HG02852 (cell line): ENCODE results near the gene ZNF564.
"Not testable (repeated sequence)": the region's sequence is repeated elsewhere in the genome, so short reads cannot be mapped to it uniquely, and the experiment has no call there.

Source experiments
- ATAC-seq: cut with Tn5 transposase; IDR thresholded peaks from one replicate; pipeline ENCODE4 v1.9.1; 2021; ENCODE audit warnings: mild to moderate bottlenecking, moderate library complexity; ENCODE audit not compliant: unreplicated experiment

The ZNF564 gene

DNA sequence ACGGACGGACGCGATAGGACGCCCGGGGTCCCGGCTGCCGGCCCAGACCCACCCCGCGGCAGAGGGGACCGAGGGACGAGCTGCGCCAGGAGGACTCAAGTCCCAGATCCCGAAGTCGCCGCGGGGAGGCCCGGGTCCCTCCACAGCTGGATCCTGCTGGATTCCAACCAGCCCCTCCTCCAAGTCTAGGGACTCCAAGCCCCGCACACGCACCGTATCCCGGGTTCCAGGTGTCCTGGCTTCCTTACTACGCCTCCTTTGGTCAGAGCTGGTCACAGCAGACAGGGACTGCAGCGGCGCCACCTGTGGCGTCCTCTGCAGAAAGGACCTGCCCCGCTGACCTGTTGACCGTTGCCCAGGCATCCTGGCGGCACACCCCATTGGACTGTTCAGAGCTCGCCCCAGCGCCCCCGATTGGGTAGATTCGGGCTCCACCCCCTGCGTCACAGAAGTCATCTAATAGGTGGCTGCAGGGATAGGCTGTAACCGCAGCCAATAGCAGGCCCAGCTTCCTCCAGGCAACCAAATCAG lies 37.7 kb downstream of the ZNF564 start:
- ATAC-seq = no peak

DNA sequence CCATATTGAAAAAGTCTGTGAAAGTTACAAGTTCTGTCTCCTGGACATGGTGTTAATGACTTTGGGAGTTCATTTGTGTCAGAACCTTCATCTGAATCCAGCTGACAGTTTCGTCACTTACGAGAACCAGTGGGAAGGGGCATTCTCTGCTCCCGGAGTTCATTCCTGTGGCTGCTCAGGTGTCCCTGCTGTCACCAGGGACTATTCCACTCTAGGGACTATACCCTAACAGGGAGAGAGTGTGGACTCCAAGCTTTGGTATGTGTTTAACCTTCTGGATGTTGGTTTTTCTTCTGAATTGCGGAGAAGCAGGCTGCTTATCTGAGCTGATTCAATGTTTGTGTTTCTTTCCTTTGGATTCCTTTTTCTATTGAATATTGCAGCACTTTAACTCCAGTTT lies 54.2 kb downstream of the ZNF564 start:
- ATAC-seq = no peak

DNA sequence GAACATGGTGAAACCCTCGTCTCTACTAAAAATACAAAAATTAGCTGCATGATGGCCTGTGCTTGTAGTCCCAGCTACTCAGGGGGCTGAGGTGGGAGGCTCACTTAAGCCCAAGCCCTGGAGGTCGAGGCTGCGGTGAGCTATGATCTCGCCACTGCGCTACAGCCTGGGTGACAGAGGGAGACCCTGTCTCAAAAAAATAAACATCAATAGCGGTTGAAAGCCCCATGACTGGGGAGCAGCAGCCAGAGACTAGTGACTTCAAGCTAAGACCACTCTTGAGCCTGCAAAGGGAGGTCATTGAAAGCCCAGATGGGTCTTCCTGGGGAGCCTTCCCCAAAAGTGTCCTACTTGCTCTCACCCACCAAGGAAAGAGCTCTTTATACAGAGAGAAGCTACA lies 54.8 kb downstream of the ZNF564 start:
- no peak for ATAC-seq

DNA sequence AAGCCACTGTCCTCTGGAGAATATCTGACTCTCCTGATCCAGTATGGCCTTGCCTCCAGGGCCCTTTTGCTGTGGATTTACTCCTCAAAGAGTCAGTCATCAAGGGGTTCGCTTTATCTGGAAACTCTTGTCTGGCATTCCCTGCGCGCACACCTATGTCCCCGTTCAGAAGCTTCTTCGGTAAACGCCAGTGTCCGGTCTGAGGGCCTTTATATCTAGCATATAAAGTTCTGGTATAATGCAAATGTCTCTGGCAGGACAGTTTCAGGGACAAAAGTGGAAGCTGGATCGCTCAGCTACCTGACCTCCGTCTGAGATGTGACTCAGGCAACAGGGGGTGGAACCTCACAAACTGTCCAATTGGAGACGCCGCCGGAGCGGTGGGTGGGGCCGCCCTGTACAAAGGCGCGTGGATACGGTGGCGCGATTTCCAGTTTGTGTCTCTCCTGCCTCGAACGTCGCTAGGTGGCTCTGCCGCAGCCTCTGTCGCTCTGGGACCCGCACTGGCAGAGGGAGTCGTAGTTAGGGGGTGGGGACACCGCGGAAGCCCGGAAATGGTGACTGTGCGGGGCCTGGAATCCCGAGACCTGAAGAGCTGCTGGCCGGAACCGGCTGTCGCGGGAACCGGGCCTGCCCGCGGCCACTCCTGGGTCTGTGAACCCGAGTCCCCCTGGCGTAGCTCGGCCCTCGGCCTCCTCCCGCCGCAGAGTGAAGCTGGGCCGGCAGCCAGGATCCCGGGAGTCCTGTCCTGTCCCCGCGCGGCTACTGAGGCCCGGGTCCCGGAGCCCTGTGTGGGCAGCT lies 56.1 kb downstream of the ZNF564 start:
- peak; percentile 79 for ATAC-seq

DNA sequence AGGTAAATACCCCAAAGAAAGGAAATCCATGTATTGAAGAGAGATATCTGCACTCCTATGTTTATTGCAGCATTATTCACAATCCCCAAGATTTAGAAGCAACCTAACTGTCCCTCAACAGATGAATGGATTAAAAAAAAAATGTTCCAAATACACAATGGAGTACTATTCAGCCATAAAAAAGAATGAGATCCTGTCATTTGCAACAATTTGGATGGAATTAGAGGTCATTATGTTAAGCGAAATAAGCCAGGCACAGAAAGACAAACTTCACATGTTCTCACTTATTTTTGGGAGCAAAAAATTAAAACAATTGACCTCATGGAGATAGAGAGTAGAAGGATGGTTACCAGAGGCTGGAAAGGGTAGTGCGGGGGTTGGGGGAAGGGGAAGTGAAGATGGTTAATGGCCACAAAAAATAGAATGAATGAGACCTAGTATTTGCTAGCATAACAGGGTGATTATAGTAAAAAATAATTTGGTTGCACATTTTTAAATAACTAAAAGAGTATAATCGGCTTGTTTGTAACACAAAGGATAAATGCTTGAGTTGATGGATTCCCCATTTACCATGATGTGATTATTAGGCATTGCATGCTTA lies 56.9 kb downstream of the ZNF564 start:
- no peak for ATAC-seq

DNA sequence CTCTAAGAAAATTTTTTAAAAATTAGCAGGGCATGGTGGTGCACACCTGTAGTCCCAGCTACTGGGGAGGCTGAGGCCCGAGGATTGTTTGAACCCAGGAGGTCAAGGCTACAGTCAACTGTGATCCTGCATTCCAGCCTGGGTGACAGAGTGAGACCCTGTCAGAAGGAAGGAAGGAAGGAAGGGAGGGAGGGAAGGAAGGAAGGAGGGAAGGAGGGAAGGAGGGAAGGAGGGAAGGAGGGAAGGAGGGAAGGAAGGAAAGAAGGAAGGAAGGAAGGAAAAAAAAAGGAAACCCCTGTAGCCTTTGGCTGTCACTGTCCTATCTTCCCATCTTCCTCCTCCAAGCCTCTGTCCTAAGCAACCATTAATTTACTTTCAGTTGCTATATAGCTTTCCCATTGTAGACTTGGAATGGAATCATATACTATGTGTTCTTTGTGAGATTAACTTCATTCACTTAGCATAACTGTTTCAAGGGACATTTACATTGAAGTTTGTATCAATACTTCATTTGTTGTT lies 65.0 kb downstream of the ZNF564 start:
- ATAC-seq = not testable (repeated sequence)

DNA sequence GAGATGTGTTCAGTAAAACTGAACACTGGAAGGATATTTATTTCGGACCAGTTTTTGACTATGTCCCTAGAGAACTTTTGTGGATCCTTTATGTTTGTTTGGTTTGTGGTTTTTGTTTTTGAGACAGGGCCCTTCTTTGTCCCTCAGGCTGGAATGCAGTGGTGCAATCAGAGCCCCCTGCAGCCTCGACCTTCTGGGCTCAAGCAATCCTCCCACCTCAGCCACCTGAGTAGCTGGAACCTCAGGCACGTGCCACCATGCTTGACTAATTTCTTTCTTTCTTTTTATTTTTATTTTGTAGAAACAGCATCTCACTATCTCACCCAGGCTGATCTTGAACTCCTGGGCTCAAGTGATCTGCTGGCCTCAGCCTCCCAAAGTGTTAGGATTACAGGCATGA lies 65.7 kb downstream of the ZNF564 start:
- no peak for ATAC-seq

DNA sequence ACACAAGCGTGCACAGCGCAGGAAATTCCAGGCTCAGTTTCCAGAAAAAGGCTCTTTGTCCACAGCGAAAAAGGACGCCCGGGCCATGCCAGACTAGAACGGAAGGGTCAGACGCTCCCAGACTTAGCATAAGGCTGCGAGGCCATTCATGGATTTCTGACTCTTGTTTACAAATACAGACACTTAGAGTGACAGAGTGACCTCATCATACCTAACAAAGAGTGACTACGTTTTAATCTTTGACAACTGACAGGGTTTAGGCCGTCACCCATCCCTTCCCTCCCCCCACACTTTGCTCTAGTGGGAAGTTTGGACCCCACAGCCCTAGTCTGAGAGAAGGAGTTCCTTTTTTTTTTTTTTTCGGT lies 66.2 kb downstream of the ZNF564 start:
- peak; percentile 17 for ATAC-seq

DNA sequence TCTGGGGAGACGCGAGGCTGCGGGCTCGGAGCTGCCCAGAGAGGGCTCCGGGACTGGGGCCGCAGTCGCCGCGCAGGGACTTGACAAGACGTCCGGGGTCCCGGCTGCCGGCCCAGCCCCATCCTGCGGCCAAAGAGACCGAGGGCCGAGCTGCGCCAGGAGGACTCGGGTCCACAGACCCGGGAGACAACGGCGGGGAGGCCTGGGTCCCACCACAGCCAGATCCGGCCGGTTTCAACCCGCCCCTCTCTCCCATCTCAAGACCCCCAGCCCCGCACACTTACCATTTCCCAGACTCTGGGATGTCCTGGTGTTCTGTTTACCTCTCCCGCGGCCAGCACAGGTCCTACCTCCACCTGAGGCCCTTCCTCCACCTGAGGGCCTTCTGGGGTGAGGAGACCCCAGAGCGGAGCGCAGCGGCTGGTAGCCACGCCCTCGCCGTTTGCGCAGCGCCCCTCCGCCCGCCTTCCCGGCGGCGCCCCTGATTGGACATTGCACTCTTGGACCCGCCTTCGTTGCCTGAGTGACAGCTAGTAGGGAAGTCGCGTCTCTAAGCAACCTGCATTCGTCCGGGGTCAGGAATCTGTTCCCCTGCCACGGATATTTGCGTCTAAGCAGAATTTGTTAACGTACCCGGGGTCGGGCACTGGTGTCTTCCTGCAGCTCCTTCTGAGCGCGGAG lies 66.8 kb downstream of the ZNF564 start, which contains the start of gene ZNF709:
Gene ZNF709 (minus strand): TSS at position 446 of the 681 bp plus-strand sequence. CDS start 159 bp downstream, at position 287.
- ATAC-seq = peak; percentile 95

DNA sequence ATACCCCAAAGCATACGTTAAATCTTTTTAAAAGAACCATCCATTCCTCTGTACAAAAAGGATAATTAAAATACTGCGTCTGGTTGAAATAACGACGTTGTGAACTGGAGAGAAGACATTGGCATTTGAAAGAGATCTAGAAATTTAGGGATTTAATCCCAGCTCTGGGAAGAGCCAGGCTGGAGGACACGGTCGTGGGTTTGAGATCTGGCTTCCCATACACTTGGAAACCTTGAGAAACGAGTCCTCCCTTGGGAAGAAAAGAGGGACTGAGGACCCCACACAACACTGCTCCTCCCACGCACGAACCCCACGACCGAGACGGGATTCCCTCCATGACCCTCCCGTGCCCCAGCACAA lies 67.3 kb downstream of the ZNF564 start:
- ATAC-seq = no peak

DNA sequence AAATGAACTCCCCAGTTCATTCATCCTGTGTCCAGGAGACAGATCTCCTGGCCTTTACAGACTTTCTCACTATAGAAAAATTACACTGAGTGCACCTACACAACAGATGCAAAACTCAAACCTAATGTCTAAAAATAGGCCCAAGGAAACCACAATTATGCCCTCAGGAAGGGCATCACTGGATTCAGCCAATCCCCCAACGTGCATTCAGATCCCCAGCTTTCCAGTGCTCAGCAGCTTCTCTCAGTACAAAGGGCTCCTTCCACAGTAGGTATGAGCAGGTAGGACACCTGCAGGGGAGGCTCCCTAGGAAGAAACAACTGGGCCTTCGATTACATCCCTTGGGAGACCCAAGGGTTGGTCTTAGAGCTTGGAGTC lies 68.8 kb downstream of the ZNF564 start:
- no peak for ATAC-seq

DNA sequence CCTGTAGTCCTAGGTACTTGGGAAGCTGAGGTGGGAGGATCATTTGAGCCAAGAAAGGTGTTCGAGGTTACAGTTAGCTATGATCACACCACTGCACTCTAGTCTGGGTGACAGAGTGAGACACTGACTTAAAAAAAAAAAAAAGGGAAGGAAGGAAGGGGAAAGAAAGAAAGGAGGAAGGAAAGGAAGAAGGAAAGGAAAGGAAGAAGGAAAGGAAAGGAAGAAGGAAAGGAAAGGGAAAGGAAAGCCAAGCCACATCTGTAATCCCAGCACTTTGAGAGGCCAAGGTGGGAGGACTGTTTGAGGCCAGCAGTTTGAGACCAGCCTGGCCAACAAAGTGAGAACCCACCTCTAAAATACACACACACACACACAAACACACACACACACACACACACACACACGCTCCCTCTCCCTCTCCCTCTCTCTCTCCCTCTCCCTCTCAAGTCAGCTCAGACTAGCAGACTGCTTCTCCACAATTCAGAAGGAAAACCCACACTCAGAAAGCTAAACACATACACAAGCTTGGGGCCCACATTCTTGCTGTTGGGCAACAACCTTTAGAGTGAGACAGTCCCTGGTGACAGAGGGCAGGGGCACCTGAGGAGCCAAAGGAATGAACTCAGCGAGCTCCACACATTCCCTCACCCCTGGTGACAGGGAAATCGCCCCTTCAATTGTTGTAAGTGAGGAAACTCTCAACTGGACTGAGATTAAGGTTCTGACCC lies 69.3 kb downstream of the ZNF564 start:
- no peak for ATAC-seq

DNA sequence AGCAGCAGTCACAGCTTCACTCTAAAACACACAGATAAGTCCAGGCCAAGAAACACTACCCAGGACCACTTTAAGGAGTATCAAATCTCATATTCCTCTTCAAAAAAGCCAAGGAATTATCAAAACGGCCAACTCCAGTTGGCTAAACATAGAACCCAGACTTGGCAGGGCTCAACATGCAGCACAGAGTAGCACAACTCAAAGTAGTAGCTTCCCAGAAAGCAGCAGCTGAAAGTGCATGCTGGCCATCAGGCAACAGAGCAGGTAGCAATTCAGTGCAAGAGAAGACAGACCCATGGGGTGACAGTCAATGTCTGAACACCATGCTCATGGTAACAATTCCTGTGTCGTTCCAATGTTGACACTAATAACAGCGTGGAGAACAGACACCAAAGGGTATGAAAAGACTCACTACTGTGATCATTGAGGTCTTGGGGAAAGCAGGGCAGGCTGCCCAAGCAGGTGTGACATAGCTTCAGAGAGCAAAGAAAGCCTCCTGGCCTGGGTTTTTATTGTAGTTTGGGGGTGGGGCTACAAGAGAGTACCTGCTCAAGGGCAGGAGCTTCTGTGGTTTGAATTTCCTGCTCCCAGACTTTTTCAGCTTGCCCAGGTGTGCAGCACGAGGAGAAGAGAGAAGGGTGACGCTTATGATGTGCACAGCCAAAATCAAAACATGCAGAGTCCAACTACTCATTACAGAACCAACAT lies 72.9 kb downstream of the ZNF564 start:
- no peak for ATAC-seq
